ENCODE measurements around the gene PLD6.

PLD6 gene

DNA sequence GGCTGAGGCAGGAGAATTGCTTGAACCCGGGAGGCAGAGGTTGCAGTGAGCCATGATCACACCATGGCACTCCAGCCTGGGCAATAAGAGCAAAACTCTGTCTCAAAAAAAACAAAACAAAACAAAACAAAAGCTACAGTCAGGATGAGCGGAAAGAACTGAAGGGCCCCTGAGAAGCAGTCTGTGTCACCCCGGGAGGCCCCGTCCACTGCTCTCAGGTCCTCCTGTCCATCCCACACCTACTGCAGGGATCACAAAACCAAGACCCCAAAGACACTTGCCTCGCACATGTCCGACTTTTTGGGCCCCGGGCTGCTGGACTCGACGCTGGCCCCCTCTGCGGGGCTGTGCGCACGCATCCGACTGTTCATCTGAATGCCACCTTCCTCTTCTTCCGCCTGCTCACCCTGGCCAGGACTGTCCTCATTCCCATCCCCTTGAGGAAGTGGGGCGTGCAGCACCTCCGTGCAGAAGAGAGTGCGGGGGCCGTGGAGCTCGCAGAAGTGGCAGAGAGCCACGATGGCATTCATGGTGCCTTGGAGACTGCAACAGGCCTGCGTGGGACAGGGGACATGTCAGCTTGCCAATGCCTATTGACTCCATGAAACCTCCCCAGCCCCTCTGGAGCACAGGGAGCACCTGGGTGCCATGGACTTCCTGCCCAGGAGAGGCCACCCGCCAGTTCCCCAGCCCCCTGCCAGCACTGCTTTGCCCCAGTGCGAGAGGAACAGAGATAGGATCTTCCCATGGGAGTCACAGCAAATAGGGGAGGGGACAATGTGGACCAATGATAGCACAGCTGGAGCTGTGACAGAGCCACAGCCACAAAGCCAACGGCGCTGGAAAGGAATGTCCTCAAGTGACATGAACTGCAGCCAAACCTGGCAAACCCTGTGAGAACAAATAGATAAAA, 21.7 kb upstream of the PLD6 start:
- no peak for DNase-seq (ENCODE audit: low read depth in 2 of 2)

DNA sequence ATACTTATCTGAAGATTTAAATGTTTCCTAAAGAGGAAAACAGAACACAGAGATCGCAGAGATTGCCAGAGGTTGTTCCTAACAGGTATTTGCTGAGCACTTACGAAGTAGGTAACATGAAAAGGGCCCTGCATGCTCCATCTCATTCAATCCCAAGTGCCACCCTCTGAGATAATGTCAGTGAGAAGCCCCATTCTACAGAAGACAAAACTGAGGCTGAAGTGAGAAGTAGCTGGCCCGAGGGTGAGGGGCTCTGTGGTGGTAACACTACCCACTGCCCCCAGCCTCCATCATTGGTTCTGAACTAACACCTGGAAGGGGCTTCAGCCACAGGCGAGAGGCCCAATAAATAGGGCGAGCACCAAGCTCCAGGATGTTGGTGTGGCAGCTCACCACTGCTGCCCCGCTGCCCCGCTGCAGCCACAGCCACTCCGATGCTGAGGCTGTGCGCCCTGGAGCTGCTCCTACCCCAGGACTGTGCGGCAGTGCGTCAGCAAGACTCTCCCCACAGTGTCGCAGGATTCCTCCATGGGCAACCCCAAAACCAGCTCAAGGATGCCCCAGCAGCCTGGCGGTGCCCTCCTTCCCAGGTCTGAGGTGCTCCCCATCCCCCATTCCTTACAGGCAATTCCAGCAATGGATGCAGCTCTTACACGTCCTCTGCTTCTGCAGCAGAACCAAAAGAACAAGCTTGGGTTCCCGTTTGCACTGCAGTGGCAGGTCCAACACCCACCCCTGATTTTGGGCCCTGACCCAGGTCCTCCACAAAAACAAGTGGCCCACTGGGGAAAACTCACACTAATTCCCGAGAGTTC, 20.5 kb upstream of the PLD6 start:
- no peak for DNase-seq (ENCODE audit: low read depth in 2 of 2)

DNA sequence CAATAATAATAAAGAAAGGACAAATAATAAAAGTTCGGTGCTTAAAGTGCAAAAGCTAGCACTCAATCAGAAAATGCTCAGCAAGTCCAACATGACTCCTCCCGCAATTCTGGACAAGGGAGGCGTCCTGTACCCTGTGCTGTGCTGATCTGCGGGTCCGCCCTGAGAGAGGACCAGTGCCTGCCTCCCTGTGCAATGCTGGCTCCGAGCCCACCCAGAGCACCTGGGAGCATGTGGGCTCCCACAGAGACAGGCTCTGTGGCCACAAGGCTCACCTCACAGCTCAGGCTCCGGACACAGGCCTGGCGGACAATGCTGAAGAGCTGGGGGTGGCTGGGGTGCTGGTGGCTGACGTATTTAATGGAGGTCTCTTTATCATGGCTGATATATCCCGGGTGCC, 19.8 kb upstream of the PLD6 start:
- no peak for DNase-seq (ENCODE audit: low read depth in 2 of 2)

DNA sequence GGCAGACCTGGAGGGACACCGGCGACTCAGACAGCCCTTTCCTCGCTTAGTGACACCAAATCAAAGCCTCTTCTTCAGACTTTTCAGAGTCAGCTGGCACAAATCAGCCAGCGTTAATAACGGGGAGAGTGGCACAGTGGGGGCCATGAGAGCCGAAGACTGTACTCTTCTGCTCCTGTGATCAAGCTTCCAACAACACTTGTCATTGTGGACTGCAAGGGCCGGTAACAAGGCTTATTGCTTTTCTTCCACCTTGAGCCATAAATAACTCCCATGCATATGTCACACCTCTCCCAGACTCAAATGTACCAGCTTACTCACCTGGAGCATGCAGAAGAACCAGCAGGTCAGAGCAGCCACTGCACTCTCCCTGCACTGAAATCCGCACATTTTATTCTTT, 18.0 kb upstream of the PLD6 start:
- no peak for DNase-seq (ENCODE audit: low read depth in 2 of 2)

DNA sequence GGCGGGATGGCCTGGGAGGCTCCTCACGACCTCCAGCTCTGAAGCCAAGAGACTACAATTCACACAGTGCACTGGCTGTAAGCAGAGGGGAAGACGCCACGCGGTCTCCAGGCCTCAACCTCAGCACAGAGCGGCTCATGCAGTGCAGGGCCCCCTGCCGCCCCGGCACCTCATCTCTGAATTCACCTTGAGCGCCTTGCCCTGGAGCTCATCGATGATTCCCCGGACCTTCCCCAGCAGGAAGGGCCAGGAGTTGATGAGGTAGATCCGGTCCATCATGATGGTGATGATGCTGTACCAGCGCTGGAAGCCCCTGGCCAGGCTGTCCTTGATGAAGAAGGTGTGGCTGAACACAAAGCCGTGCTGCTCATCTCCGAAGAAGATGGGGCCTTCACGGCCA, 17.6 kb upstream of the PLD6 start:
- DNase-seq (ENCODE audit: low read depth in 2 of 2) = no peak

DNA sequence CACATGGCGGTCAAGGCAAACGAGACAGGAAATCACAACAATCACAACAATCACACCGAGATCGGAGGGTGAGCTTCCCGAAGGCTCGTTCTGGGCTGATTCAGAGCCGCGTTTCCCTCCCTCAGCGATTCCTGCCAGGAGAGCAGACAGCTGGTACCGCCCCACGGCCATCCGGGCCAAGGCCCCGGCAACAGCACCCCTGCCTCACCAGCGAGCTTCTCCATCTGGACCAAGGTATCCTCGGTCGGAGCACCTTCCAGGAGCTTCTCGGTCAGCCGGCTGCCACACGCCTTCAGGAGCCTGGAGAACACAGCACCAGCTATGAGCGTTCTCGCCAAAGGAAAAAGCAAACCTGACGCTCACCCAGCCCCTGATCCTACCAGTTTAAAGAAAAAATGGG, 15.2 kb upstream of the PLD6 start:
- no peak for DNase-seq (ENCODE audit: low read depth in 2 of 2)

DNA sequence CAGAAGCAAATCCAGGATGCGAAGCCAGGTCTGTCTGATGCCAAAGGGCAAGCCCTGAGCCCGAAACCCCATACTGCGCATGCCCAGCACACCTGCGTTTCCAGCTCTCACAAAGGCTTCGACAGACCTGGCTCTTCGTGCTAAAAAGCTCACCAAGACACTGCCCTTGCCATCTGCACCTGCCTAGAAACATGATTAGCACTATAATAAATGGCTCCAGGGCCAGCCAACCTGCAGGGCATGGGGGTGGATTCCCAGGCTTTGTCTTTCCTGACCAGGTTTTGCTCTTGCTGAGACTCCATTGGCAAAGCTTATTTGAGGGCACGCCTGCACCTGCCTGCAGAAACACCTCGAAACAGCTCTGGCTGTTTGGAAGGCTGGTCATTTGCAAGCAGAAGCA, 14.4 kb upstream of the PLD6 start:
- DNase-seq (ENCODE audit: low read depth in 2 of 2) = no peak

DNA sequence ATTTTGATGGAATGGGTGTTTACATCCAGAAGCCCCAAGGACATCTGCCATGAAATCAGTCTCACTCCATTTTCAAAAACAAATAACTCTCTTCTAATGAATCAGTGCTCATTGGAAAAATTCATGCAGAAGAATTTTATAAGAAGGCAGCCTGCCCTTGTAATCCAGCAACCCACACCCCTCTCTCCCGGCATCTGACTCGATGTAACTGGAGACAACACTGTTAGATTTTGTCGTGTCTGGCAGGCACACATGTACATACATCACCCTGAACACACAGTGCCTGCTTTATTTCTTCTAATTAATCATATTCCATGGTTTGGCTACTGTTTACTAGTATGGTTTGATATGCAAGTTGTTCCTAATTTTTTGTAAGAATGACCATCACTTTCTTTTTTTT, 11.9 kb upstream of the PLD6 start:
- DNase-seq (ENCODE audit: low read depth in 2 of 2) = no peak

DNA sequence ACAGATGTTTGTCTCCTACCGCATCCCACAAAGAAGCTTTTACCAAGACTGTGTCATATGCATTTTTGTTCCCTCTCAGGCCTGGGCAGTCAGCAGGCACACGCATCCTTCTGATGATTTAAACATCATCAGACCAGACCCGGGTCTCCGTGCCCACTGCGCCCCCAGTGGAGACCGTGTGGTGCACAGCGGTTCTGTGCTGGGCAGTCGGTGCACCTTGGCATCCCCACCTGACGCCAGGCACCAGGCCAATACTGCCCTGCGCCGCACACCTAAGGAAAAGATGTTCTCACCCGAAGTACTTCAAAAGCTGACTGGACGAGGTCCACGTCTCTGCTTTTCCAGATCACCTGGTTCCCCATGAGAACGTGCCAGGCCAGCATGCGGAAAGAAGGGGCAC, 10.6 kb upstream of the PLD6 start:
- no peak for DNase-seq (ENCODE audit: low read depth in 2 of 2)

DNA sequence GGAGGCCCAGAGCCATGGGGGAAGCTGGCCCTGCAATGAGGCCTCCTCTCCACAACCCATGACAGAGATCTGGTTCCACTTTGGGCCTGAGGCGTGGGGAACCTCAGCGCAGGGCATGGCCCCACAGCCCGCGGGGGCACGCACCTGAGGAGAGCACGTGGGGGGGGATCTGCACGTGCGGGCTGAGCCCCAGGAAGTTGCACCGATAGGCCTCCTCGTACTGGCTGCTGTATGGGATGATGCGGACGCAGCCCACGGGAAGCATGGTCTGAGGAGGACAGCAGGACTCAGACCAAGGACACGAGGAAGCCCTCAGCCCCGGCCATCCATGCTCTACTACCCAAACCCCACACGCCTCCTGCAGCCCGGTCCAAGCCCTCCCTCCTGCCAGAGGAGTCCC, 10.1 kb upstream of the PLD6 start:
- no peak for DNase-seq (ENCODE audit: low read depth in 2 of 2)

DNA sequence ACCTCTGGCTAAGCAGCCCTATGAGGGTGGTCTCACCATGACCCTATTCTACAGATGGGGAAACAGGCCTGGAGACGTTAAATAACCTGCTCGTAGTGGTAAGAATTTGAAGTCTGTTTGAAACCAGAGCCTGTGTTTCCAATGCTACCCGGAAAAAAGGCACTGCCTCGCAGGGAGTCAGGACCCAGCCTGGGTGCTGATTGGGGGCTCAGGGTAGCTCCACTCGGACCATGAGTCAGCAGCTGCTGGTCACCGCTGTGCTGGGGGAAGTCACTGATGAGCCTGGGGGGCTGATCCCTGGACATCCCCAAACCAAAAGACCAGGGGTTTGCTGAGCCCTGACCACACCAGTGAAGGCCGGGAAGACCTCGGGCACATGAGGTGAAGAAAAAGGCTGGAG, 9.4 kb upstream of the PLD6 start:
- no peak for DNase-seq (ENCODE audit: low read depth in 2 of 2)

DNA sequence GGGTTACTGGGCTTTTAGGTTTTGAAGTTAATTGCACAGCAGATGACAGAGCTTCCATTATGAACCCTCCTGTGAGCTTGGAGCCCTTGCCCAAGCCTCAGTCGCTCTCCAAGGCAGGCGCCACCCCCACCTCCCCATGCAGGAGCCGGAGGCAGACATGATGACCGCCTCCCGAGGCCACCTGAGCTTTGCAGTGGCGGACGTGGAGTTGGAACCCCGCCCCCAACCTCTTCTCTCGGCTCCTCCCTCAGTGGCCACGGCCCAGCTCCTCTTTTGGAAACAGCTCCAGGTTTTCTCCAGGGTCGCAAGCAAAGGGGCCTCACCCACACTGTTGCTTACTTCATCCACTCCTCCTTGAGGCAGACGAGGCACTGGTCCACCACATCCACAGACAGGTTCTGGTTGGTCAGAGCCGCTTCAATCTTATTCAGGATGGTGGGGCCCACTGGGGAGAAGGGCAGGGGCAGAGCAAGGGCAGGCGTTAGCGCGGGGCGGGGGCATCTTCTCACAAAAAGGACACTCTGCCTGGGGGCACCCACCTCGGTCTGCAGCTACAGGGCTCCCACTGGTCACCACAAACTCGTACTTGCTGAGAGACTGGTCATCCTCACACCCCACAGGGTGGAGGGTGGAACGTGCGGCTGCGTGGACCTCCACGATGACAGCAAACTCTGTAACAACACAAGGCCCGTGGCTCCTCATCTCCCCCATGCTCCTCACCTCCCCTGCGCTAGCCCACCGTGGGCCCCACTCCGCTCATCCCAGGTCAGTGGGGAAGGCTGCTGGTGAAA, 8.7 kb upstream of the PLD6 start:
- DNase-seq (ENCODE audit: low read depth in 2 of 2) = no peak

DNA sequence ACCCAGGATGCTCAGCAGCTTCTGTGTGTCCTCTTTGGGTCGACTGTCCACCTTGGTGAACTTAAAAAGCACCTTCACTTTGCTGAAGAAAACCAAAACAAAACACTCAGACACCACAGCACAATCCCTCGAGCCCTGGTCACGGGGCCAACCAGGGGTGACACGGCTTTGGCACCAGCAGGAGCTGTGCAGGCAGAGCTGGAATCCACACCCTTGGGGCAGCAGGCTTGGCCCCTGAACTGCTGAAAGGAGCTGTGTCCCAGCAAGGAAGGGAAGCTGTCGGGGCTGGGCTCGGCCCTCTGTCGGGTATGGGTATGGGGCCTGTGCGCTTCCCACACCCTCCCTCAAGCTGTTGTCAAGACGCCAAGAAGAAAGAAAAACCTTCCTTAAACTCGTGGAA, 7.6 kb upstream of the PLD6 start:
- DNase-seq (ENCODE audit: low read depth in 2 of 2) = no peak

DNA sequence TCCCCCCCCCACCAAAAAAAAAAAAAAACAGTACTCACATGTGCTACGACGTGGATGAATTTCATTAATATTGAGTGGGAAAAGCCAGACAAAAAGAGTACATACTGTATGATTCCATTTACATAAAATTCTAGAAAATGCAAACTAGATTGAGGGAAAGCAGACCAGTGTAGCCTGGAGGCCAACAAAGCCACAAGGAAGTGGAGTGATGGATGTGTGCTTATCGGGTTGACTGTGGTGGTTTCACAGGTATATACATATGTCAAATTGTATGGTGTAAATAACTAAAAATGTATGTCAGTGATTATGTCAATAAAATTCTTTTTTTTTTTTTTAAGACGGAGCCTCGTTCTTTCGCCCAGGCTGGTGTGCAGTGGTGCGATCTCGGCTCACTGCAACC, 1.9 kb upstream of the PLD6 start:
- no peak for DNase-seq (ENCODE audit: low read depth in 2 of 2)

DNA sequence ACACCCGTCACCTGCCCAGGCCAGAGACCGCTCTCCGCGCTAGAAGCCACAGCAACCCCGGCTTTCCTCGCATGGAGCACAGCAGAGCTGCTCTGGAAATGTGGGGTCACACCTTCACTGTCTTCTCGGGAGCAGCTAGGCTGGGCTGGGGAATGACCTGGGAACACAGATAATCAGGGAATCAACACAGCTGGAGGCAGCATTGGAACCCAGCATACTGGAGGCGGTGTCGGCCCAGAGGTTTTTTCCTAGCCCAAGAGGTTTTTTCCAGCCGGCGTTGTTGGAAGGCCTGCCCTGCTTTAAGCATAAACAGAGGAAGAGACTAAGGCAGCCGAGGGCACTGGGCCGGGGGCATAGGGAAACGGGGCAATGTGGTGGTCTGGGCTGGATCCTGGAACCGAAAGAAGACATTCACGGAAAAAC, 791 bp upstream of the PLD6 start:
- no peak for DNase-seq (ENCODE audit: low read depth in 2 of 2)

DNA sequence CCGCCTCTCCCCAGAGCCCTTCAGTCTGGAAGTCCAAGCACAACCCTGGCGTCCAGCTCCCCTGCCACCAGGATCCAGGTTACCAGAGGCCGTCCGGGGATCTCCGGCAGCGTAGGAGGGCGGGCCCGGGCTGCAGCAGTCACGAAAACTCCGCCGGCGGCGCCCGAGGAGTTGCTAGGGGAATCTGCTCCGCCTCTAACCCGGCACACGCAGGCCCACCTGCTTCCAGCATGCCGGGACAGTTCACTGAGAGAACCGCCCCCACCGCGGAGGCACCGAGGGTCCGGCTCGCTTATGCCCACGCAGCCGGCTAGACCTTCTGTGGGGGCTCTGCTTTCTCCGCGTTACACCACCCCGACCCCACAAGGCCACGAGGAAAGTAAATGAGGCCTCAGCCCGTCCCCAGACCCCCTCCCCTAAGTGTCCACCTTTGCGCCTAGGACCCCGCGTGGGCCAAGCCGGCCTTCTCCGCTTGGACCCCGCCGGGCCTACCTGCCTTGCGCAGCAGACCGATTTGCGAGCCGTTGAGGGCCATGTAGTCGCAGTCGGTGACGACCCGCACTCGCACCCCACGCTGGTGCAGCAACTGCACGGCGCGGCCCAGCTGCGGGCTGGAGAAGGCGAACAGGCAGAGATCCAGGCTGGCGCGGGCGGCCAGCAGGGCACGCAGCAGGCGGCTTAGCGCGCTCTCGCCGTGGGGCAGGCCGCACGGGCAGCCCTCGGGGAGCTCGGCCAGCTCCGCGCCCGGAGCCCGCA, 587 bp downstream of the PLD6 start:
- DNase-seq (ENCODE audit: low read depth in 2 of 2) = no peak

DNA sequence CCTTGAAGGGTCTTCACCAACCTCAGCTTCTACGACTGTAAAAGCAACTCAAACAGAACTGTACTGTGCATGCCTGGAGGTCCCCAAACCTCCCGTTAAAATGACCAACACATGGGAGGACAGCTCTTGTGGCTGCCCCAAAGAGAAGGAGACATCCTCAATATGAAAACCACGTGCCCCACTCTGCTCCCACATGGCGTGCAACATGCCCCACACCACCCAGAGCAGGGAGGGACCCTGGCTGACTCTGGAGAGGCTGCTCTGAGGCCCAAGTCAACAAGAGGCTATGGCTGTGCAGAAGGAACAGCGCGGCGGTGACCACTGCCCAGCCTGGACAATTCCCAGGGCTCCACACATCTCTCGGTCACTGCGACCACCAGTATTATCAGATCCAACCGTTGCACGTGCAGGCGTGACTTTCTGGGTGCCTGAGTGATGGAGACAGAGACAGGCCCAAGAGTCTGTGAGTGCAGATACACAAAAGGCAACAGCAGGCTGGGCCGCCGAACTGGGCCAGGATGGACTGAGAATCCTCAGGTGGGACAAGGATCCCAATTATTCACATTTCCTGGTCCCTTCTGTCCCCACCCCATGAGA, 1.4 kb downstream of the PLD6 start:
- DNase-seq (ENCODE audit: low read depth in 2 of 2) = no peak

DNA sequence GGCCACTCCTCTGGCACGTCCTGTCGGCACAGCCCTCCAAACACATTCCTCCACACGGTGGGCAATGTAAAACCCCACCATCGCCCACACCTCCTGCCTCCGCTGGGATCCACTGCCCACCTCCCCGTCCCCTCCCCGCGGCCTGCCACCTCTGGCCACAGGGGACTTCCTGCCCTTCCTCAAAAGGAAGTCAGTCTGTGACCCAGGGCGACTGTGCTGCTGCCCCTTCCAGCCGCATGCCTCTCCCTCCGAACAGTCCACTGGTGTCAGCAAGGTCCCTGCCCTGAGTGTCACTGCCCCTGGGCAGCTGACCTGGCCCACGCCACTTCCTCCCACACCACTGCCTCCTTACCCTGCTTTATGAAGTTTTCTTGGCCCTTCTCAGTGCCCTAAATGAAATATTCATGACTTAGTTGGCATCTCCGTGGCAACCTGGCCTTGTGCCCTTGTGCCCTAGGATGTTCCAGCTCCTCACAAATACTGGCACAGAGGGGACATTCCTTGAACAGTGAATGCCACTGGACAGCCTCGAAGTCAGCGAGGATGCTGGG, 2.0 kb downstream of the PLD6 start:
- DNase-seq (ENCODE audit: low read depth in 2 of 2) = no peak

DNA sequence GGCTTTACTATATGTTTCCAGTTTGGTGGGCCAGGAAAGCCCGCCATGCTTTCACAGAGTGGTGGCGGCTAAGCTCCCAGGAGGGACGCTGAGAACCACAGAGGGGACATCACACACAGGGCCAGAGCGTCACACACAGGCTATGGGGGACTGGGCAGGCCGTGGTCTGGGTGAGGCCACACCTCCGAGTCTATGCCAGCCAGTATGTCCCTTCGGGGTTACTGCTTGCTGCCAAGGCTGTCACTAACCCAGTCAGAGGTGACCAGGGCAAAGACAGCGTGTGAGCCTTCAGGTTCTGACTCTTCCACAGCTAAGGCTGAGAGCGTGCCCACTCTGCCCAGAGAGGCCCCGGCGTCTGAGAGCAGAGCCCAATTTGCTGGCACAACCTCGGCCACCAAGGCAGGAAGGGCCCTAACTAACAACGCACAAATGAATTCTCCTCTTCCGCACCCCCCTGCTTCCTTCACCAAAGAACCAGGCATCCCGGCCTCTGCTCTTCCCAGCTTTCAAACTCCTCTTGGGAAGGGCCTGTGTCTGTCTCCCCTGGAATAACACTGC, 2.9 kb downstream of the PLD6 start:
- DNase-seq (ENCODE audit: low read depth in 2 of 2) = no peak

DNA sequence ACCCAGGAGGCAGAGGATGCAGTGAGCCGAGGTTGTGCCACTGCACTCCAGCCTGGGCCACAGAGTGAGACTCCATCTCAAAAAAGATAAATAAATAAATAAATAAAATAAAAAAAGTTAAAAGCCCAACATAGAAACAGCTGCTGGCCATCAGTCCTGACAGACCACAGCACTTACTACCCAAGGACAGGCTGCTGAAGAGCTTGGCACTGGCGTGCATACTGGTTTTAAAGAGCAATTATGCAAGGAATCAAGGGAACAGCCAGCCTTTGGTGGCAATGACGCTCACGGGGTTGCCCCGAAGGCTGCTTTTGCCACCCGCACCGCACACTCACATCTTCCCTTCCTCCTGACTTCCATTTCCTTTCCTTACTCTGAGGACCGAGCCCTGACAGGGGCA, 4.2 kb downstream of the PLD6 start:
- no peak for DNase-seq (ENCODE audit: low read depth in 2 of 2)

DNA sequence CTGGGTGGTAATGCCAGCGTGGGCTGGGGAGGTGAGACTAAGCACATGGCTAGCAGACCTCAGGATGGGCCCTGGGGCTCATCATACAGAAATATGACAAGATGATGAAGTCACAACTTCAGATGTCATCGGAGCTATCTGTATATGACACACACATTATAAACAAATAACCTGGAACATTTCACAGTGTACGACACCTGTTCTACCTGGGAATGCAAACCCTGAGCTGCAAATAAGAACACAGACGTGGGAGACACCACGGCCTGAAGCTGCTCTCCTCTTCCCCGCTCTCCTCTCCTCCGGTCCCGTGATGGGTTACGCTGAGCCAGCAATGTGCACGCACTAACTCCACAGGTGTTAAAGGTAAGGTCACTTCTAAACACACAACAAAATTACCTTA, 4.9 kb downstream of the PLD6 start:
- DNase-seq (ENCODE audit: low read depth in 2 of 2) = no peak

All from fibroblast of skin of left quadriceps (primary cell).